ENCODE measurements around the gene SCN1B. TPM values are rescaled to one million over a fixed set of nuclear protein-coding genes. Genes with fewer than 3 reads are reported as not detected.

Gene SCN1B
- total and polyA plus RNA-seq, 8 donors: 0.82 to 9.7 (median 1.1) TPM

GRCh38 chr19:35039881-35040825 lies 9.9 kb downstream of the SCN1B start:
- peak overlapping the region; percentile 62 to 63 for H3K27ac ChIP-seq
- H3K4me1 ChIP-seq: peaks cover 18 to 53% of the 10 kb centered on the region in 2 donors
- H3K4me3 ChIP-seq: peak overlapping the region; percentile 5 to 28
- H3K36me3 ChIP-seq: no peaks in the 10 kb centered on the region
- peak in 1 of 4 donors; percentile 83 for DNase-seq
- intact Hi-C loops (cut with DNase I): no loop called here
- no peak for ATAC-seq
- no peak for TF ChIP-seq CTCF (IDR thresholded peaks at IDR 0.05)
- H3K9me3 ChIP-seq: no peaks in the 10 kb centered on the region
- H3K27me3 ChIP-seq: peaks cover 0 to 25% of the 10 kb centered on the region in 2 donors

GRCh38 chr19:35040826-35041547 lies 10.7 kb downstream of the SCN1B start:
- DNase-seq: peak in 3 of 4 donors; percentile 49 to 94 (median 92)

GRCh38 chr19:35041548-35042055 lies 11.3 kb downstream of the SCN1B start, which contains the start of gene HPN:
HPN (plus strand) TSS chr19:35041721; CDS start chr19:35042507, 786 bp downstream.
- Histone ChIP-seq H3K27me3 (peaks cover 0 to 25% of the 10 kb centered on the region in 2 donors), H3K9me3 (no peaks in the 10 kb centered on the region), H3K4me3 (peak within 1 kb of the TSS; percentile 5 to 28), H3K4me1 (peaks cover 18 to 53% of the 10 kb centered on the region in 2 donors), H3K27ac (peak within 1 kb of the TSS; percentile 62 to 63), H3K36me3 (no peaks in the 10 kb centered on the region)
- no peak for TF ChIP-seq CTCF (IDR thresholded peaks at IDR 0.05)
- ATAC-seq (peak; percentile 85), DNase-seq (peak in 3 of 4 donors; percentile 60 to 86 (median 69))
- intact Hi-C loops (cut with DNase I): no loop called here

More at GRCh38 chr19:35040826-35041547, 10.7 kb downstream of the SCN1B start:
- Histone ChIP-seq H3K9me3 (no peaks in the 10 kb centered on the region), H3K4me3 (peak overlapping the region; percentile 5 to 28), H3K27ac (peak overlapping the region; percentile 62 to 63), H3K4me1 (peaks cover 18 to 53% of the 10 kb centered on the region in 2 donors), H3K27me3 (peaks cover 0 to 25% of the 10 kb centered on the region in 2 donors), H3K36me3 (no peaks in the 10 kb centered on the region)
- intact Hi-C loops (cut with DNase I): no loop called here
- ATAC-seq: peak; percentile 85
- no peak for TF ChIP-seq CTCF (IDR thresholded peaks at IDR 0.05)

GRCh38 chr19:35042056-35042730 lies 11.9 kb downstream of the SCN1B start:
- Histone ChIP-seq H3K36me3 (no peaks in the 10 kb centered on the region), H3K4me3 (peak overlapping the region in 1 of 2 donors; percentile 28), H3K27ac (peak overlapping the region in 1 of 2 donors; percentile 63), H3K4me1 (peaks cover 18 to 51% of the 10 kb centered on the region in 2 donors), H3K9me3 (no peaks in the 10 kb centered on the region), H3K27me3 (peaks cover 0 to 25% of the 10 kb centered on the region in 2 donors)
- DNase-seq: peak in 1 of 4 donors; percentile 68
- no peak for TF ChIP-seq CTCF (IDR thresholded peaks at IDR 0.05)
- intact Hi-C loops (cut with DNase I): no loop called here
- ATAC-seq: peak; percentile 2
